K562 (cell line): Measurements from ENCODE around the gene SNRNP70. TPM values are rescaled to one million over a fixed set of nuclear protein-coding genes. Genes with fewer than 3 reads are reported as not detected.

Source experiments
- BRD4 ChIP-seq: fragments of 200-600 bp; sonication (generic); IDR thresholded peaks from 2 replicates; pipeline ENCODE4 v1.6.1; 2017; ENCODE audit warnings: inconsistent platforms
- KAT2B ChIP-seq: IDR thresholded peaks from one replicate; pipeline ENCODE4 v1.6.1; 2012; ENCODE audit warnings: low read depth, mild to moderate bottlenecking, control low read depth, inconsistent platforms, low read length, moderate library complexity
- KLF16 ChIP-seq: IDR thresholded peaks from 2 replicates; pipeline ENCODE4 v1.6.1; 2016; ENCODE audit warnings: antibody characterized with exemption
- KLF6 ChIP-seq: fragments of 250-450 bp; sonication (Bioruptor Pico); IDR thresholded peaks from 2 replicates; pipeline ENCODE4 v1.4.0; 2020; ENCODE audit warnings: mild to moderate bottlenecking, moderate library complexity, borderline replicate concordance
- PKNOX1 ChIP-seq: fragments of 450-650 bp; IDR thresholded peaks from 2 replicates; pipeline ENCODE4 v1.6.1; 2016
- PPARD ChIP-seq: fragments of 250-450 bp; sonication (Bioruptor Pico); IDR thresholded peaks from 2 replicates; pipeline ENCODE4 v1.8.0; 2022; ENCODE audit warnings: inconsistent platforms, mild to moderate bottlenecking, moderate library complexity
- PYGO2 ChIP-seq: fragments of 450-650 bp; IDR thresholded peaks from 2 replicates; pipeline ENCODE4 v1.6.1; 2016; ENCODE audit warnings: mild to moderate bottlenecking, missing genetic modification characterization, moderate library complexity, missing compliant biosample characterization
- SUPT5H ChIP-seq: fragments of 450-650 bp; IDR thresholded peaks from 2 replicates; pipeline ENCODE4 v1.6.1; 2016
- TAF9B ChIP-seq: fragments of 450-650 bp; IDR thresholded peaks from 2 replicates; pipeline ENCODE4 v1.6.1; 2018; ENCODE audit warnings: mild to moderate bottlenecking; ENCODE audit not compliant: partially characterized antibody
- ZBTB33 ChIP-seq: sonication (generic); formaldehyde crosslinking; IDR thresholded peaks from 2 replicates; pipeline ENCODE4 v1.8.1; 2023; ENCODE audit warnings: mild to moderate bottlenecking, missing genetic modification reagents
- ZNF780A ChIP-seq: fragments of 250-450 bp; sonication (Bioruptor Pico); IDR thresholded peaks from 2 replicates; pipeline ENCODE4 v1.5.0; 2021; ENCODE audit warnings: mild to moderate bottlenecking
- polyA plus RNA-seq, 8 experiments: library from polyadenylated mRNA; depleted of rRNA in 4 of 8; stranded (reverse) in 5 of 8; unstranded in 3 of 8; fragments of >200 nt; fragmentation: Nextera tagmentation in 2 of 8; fragmentation: Illumina TruSeq in 1 of 8; extraction: Ambion mirVana in 2 of 8; extraction: Trizol in 1 of 8; gene quantifications; 2 replicates each; pipeline versions ENCODE4 v1.2.1 to v1.2.3, GENCODE V29; 2011 to 2014; ENCODE audit warnings: inconsistent platforms in 1 of 8, missing spikeins in 1 of 8
- total RNA-seq, 7 experiments: library from RNA; depleted of rRNA in 6 of 7; stranded (reverse); fragments of >200 nt in 6 of 7; fragmentation: Illumina TruSeq in 2 of 7; extraction: Trizol in 2 of 7; gene quantifications; 2 replicates each; pipeline versions ENCODE4 v1.2.1 to v1.2.3, GENCODE V29; 2011 to 2021; ENCODE audit warnings: low replicate concordance in 1 of 7
- TF ChIP-seq, protein P1 (sequence below): fragments of 250-450 bp; sonication (Bioruptor Pico); IDR thresholded peaks from 2 replicates; pipeline ENCODE4 v1.5.1; 2021; ENCODE audit warnings: mild to moderate bottlenecking
- TF ChIP-seq, protein P2 (sequence below): fragments of 200-800 bp; sonication (Bioruptor generic); IDR thresholded peaks from 2 replicates; pipeline ENCODE4 v1.6.1; 2016; ENCODE audit warnings: missing genetic modification characterization, missing compliant biosample characterization
- TF ChIP-seq, protein P3 (sequence below): sonication (generic); formaldehyde crosslinking; IDR thresholded peaks from 2 replicates; pipeline ENCODE4 v1.8.1; 2023; ENCODE audit warnings: mild to moderate bottlenecking, missing genetic modification reagents, moderate library complexity

The SNRNP70 gene
- total and polyA plus RNA-seq, 9 of the 15 experiments (the other 6 are each of a cell fraction or from before 2014, with no cell fraction given), result 2.8 to 496 (median 136) TPM

DNA sequence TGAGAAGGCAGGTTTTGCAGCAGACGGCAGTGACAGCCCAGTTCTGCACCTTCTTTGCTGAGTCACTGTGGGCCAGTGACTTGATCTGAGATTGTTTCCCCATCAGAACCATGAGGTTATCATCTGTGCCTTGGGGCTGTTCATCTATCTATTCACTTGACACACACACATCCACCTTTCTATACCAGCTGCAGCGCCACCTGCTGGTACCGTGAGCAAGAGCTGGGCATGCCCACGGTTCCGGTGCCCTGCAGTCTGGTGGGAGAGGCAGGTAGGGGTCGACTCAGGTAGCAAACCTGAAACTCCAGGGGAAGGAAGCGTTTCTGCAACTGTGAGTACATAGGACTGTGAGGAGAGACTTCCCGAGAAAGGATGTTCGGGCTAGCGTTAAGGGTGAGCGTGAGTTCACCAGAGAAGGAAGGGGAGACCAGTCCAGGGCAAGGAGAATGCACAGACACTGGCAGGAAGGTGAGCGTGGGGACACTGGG lies 21.4 kb downstream of the SNRNP70 start (continued):
- TF ChIP-seq, protein P1, sequence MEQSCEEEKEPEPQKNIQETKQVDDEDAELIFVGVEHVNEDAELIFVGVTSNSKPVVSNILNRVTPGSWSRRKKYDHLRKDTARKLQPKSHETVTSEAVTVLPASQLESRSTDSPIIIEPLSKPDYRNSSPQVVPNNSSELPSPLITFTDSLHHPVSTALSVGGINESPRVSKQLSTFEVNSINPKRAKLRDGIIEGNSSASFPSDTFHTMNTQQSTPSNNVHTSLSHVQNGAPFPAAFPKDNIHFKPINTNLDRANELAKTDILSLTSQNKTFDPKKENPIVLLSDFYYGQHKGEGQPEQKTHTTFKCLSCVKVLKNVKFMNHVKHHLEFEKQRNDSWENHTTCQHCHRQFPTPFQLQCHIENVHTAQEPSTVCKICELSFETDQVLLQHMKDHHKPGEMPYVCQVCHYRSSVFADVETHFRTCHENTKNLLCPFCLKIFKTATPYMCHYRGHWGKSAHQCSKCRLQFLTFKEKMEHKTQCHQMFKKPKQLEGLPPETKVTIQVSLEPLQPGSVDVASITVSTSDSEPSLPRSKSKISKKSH (CRISPR knock-in tag), result no peak
- TF ChIP-seq KLF6 (CRISPR knock-in tag), result no peak
- no peak for TF ChIP-seq KLF16
- TF ChIP-seq SUPT5H, result peak; percentile 55; the same call in 1 of the 2 replicates
- TF ChIP-seq PYGO2 (tag), result no peak
- no peak for TF ChIP-seq BRD4
- TF ChIP-seq, protein P2, sequence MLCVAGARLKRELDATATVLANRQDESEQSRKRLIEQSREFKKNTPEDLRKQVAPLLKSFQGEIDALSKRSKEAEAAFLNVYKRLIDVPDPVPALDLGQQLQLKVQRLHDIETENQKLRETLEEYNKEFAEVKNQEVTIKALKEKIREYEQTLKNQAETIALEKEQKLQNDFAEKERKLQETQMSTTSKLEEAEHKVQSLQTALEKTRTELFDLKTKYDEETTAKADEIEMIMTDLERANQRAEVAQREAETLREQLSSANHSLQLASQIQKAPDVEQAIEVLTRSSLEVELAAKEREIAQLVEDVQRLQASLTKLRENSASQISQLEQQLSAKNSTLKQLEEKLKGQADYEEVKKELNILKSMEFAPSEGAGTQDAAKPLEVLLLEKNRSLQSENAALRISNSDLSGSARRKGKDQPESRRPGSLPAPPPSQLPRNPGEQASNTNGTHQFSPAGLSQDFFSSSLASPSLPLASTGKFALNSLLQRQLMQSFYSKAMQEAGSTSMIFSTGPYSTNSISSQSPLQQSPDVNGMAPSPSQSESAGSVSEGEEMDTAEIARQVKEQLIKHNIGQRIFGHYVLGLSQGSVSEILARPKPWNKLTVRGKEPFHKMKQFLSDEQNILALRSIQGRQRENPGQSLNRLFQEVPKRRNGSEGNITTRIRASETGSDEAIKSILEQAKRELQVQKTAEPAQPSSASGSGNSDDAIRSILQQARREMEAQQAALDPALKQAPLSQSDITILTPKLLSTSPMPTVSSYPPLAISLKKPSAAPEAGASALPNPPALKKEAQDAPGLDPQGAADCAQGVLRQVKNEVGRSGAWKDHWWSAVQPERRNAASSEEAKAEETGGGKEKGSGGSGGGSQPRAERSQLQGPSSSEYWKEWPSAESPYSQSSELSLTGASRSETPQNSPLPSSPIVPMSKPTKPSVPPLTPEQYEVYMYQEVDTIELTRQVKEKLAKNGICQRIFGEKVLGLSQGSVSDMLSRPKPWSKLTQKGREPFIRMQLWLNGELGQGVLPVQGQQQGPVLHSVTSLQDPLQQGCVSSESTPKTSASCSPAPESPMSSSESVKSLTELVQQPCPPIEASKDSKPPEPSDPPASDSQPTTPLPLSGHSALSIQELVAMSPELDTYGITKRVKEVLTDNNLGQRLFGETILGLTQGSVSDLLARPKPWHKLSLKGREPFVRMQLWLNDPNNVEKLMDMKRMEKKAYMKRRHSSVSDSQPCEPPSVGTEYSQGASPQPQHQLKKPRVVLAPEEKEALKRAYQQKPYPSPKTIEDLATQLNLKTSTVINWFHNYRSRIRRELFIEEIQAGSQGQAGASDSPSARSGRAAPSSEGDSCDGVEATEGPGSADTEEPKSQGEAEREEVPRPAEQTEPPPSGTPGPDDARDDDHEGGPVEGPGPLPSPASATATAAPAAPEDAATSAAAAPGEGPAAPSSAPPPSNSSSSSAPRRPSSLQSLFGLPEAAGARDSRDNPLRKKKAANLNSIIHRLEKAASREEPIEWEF (CRISPR knock-in tag), result no peak
- peak; percentile 27; the same call in 1 of the 2 replicates for TF ChIP-seq PKNOX1
- no peak for TF ChIP-seq ZNF780A
- TF ChIP-seq KAT2B, result no peak
- TF ChIP-seq ZBTB33, result peak; percentile 50; the same call in 1 of the 2 replicates
- TF ChIP-seq TAF9B, result no peak
- TF ChIP-seq PPARD (CRISPR knock-in tag), result no peak
- TF ChIP-seq, protein P3, sequence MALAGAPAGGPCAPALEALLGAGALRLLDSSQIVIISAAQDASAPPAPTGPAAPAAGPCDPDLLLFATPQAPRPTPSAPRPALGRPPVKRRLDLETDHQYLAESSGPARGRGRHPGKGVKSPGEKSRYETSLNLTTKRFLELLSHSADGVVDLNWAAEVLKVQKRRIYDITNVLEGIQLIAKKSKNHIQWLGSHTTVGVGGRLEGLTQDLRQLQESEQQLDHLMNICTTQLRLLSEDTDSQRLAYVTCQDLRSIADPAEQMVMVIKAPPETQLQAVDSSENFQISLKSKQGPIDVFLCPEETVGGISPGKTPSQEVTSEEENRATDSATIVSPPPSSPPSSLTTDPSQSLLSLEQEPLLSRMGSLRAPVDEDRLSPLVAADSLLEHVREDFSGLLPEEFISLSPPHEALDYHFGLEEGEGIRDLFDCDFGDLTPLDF (CRISPR knock-in tag), result no peak
